A549 treated with AZD2906 at 1 μM for 4 hours (cell line): ENCODE measurements around the gene NANOS3. TPM values are rescaled to one million over a fixed set of nuclear protein-coding genes. Genes with fewer than 3 reads are reported as not detected.

Experiments
- total RNA-seq: library from RNA; stranded (reverse); fragments of 200-300 nt; extraction: Qiagen RNA extraction; gene quantifications from 5 replicates; pipeline ENCODE4 v1.2.3, GENCODE V29; 2022

The NANOS3 gene
- total RNA-seq, result 2.1 to 3.6 TPM (median 2.8 TPM) in 5 replicates

GRCh38 chr19:13876834-13877233 is at the start of gene NANOS3:
NANOS3 (plus strand) TSS chr19:13877134; CDS start chr19:13877249, 115 bp downstream.

GRCh38 chr19:13905634-13906520 is 28.9 kb downstream of the NANOS3 start, which contains the start of the genes BRME1 and CC2D1A:
BRME1 (minus strand) TSS chr19:13906117; CDS start chr19:13904892, 1,225 bp downstream.
CC2D1A (plus strand) TSS chr19:13906201; CDS start chr19:13906442, 241 bp downstream.

Other genes with a start within 250 kb of the NANOS3 start
- 8.9 to 13.3 TPM (median 12.2 TPM) in 5 replicates for gene MRI1, start 112.6 kb upstream of the NANOS3 start, total RNA-seq
- gene C19orf53, start 102.7 kb upstream of the NANOS3 start, total RNA-seq, result 132 to 208 TPM (median 201 TPM) in 5 replicates
- 2.4 to 3.6 TPM (median 3.5 TPM) in 5 replicates for gene ZSWIM4, start 81.7 kb upstream of the NANOS3 start, total RNA-seq
- 0.34 to 0.57 TPM (median 0.46 TPM) in 4 of 5 replicates, not detected in the other for gene BRME1, start 29.0 kb downstream of the NANOS3 start, total RNA-seq
- gene CC2D1A, start 29.1 kb downstream of the NANOS3 start, total RNA-seq, result 7.7 to 9.5 TPM (median 9.3 TPM) in 5 replicates
- 0.65 to 1.6 TPM (median 1.4 TPM) in 5 replicates for gene PODNL1, start 61.3 kb downstream of the NANOS3 start, total RNA-seq
- 14.7 to 24.0 TPM (median 20.5 TPM) in 5 replicates for gene DCAF15, start 75.4 kb downstream of the NANOS3 start, total RNA-seq
- gene RFX1, start 129.2 kb downstream of the NANOS3 start, total RNA-seq, result 3.2 to 5.4 TPM (median 4.8 TPM) in 5 replicates
- not detected in 5 replicates for gene RLN3, start 151.0 kb downstream of the NANOS3 start, total RNA-seq
- gene IL27RA, start 154.6 kb downstream of the NANOS3 start, total RNA-seq, result 8.4 to 10.7 TPM (median 9.2 TPM) in 5 replicates
- 1.4 to 2.6 TPM (median 2.2 TPM) in 5 replicates for gene PALM3, start 184.9 kb downstream of the NANOS3 start, total RNA-seq
- gene MISP3, start 195.7 kb downstream of the NANOS3 start, total RNA-seq, result 2.2 to 4.3 TPM (median 3.9 TPM) in 5 replicates
- not detected in 5 replicates for gene C19orf67, start 208.6 kb downstream of the NANOS3 start, total RNA-seq
- gene SAMD1, start 213.6 kb downstream of the NANOS3 start, total RNA-seq, result 32.9 to 42.4 TPM (median 37.0 TPM) in 5 replicates
- gene PRKACA, start 240.6 kb downstream of the NANOS3 start, total RNA-seq, result 28.7 to 36.9 TPM (median 29.6 TPM) in 5 replicates